A549 (cell line): Measurements from ENCODE around the gene DLG2. TPM values are rescaled to one million over a fixed set of nuclear protein-coding genes. Genes with fewer than 3 reads are reported as not detected.

Experiments used
- ATAC-seq, 2 experiments: fragments of 200-7000 bp in 1 of 2; fragments of >200 bp in 1 of 2; cut with Nextera tagmentation in 1 of 2; cut with Tn5 transposase in 1 of 2; 3 replicates each; pipeline versions ENCODE4 v1.8.0 to v1.9.1; 2018 to 2020; ENCODE audit warnings: mild to moderate bottlenecking in 1 of 2, moderate library complexity in 1 of 2
- CTCF ChIA-PET: fragments of 300-600 bp; sonication (Branson Sonifier 250); formaldehyde crosslinking; extraction: SDS; loops from one replicate; lab custom pipeline; 2021; ENCODE audit warnings: antibody characterized with exemption, inconsistent platforms; lab: Yijun Ruan, JAX
- POLR2A ChIA-PET: fragments of 350-600 bp; formaldehyde crosslinking; extraction: SDS; loops from one replicate; lab custom pipeline; 2021; ENCODE audit warnings: antibody characterized with exemption, inconsistent platforms; lab: Yijun Ruan, JAX
- DNase-seq, 2 experiments: peaks; one replicate each; pipeline versions ENCODE4 v3.0.0 to v3.0.0-alpha.2; 2011 to 2016; ENCODE audit warnings: low read depth in 1 of 2, low spot score in 1 of 2
- FAIRE-seq: peaks from 2 replicates; lab custom pipeline; 2011; peaks lifted over from hg19 to GRCh38; lab: Jason Lieb, UNC
- H3K27ac ChIP-seq, 2 experiments: fragments of >200 bp; sonication (Bioruptor Twin); formaldehyde crosslinking; 3 replicates each; pipeline ENCODE4 v1.5.1; 2016 to 2017
- H3K4me1 ChIP-seq: fragments of >200 bp; sonication (Bioruptor Twin); formaldehyde crosslinking; 3 replicates; pipeline ENCODE4 v1.6.1; 2016
- H3K4me2 ChIP-seq: fragments of >200 bp; sonication (Bioruptor Twin); formaldehyde crosslinking; 3 replicates; pipeline ENCODE4 v1.6.1; 2016
- H3K4me3 ChIP-seq: fragments of >200 bp; sonication (Bioruptor Twin); formaldehyde crosslinking; 3 replicates; pipeline ENCODE4 v1.5.1; 2016
- H3K9me3 ChIP-seq: fragments of >200 bp; sonication (Bioruptor Twin); formaldehyde crosslinking; 3 replicates; pipeline ENCODE4 v1.6.1; 2016
- ATOH8 ChIP-seq: fragments of 250-450 bp; sonication (Bioruptor Pico); IDR thresholded peaks from 2 replicates; pipeline ENCODE4 v1.5.0; 2020; ENCODE audit warnings: low read depth, mild to moderate bottlenecking, moderate library complexity
- BHLHE40 ChIP-seq: IDR thresholded peaks from 2 replicates; pipeline ENCODE4 v1.6.1; 2012; ENCODE audit warnings: low read depth, low read length, inconsistent platforms
- CBX2 ChIP-seq: fragments of 200-600 bp; sonication (generic); IDR thresholded peaks from 2 replicates; pipeline ENCODE4 v1.6.1; 2016; ENCODE audit warnings: low read depth, mild to moderate bottlenecking, borderline replicate concordance
- CHD2 ChIP-seq: fragments of 150-350 bp; IDR thresholded peaks from 2 replicates; pipeline ENCODE4 v1.6.1; 2014; ENCODE audit warnings: low read length; ENCODE audit not compliant: partially characterized antibody
- CTCF ChIP-seq: fragments of >200 bp; sonication (Bioruptor Twin); formaldehyde crosslinking; IDR thresholded peaks from 3 replicates; pipeline ENCODE4 v1.5.1; 2016
- EHMT2 ChIP-seq: fragments of 200-600 bp; sonication (generic); IDR thresholded peaks from 2 replicates; pipeline ENCODE4 v1.6.1; 2016; ENCODE audit warnings: antibody characterized with exemption, low read depth, mild to moderate bottlenecking, moderate library complexity
- FOSB ChIP-seq: fragments of 250-450 bp; sonication (Bioruptor Pico); IDR thresholded peaks from 2 replicates; pipeline ENCODE4 v1.5.0; 2020; ENCODE audit warnings: mild to moderate bottlenecking, moderate library complexity
- FOXS1 ChIP-seq: fragments of 250-450 bp; sonication (Bioruptor Pico); IDR thresholded peaks from 2 replicates; pipeline ENCODE4 v1.5.0; 2020; ENCODE audit warnings: mild to moderate bottlenecking, moderate library complexity
- GATA3 ChIP-seq: IDR thresholded peaks from 2 replicates; pipeline ENCODE4 v1.6.1; 2012; ENCODE audit warnings: borderline replicate concordance
- HMGXB4 ChIP-seq: fragments of 250-450 bp; sonication (Bioruptor Pico); IDR thresholded peaks from 2 replicates; pipeline ENCODE4 v1.5.0; 2021; ENCODE audit warnings: mild to moderate bottlenecking, moderate library complexity, borderline replicate concordance
- JUN ChIP-seq, 2 experiments: fragments of >200 bp; sonication (Bioruptor Twin); formaldehyde crosslinking; IDR thresholded peaks; 2 replicates in 1 of 2; 3 replicates in 1 of 2; pipeline ENCODE4 v1.6.1; 2016 to 2017
- KDM1A ChIP-seq: fragments of 200-600 bp; sonication (generic); IDR thresholded peaks from 2 replicates; pipeline ENCODE4 v1.6.1; 2016; ENCODE audit warnings: low read depth, mild to moderate bottlenecking
- KDM5A ChIP-seq: fragments of 200-600 bp; sonication (generic); IDR thresholded peaks from 2 replicates; pipeline ENCODE4 v1.6.1; 2016; ENCODE audit warnings: antibody characterized with exemption, mild to moderate bottlenecking
- MAFK ChIP-seq: fragments of 450-650 bp; IDR thresholded peaks from 2 replicates; pipeline ENCODE4 v1.6.1; 2014; ENCODE audit not compliant: partially characterized antibody
- MYC ChIP-seq: IDR thresholded peaks from 2 replicates; pipeline ENCODE4 v1.6.1; 2012; ENCODE audit warnings: mild to moderate bottlenecking, inconsistent platforms, low read length, improper control_type of control experiment, borderline replicate concordance
- PHF8 ChIP-seq: fragments of 200-600 bp; sonication (generic); IDR thresholded peaks from 2 replicates; pipeline ENCODE4 v1.6.1; 2016; ENCODE audit warnings: low read depth, mild to moderate bottlenecking, antibody characterized with exemption, moderate library complexity, borderline replicate concordance
- POLR2AphosphoS2 ChIP-seq: conservative IDR thresholded peaks from 2 replicates; pipeline ENCODE4 v1.6.1; 2012; ENCODE audit warnings: low read length, improper control_type of control experiment, inconsistent platforms
- RCOR1 ChIP-seq: fragments of 150-350 bp; IDR thresholded peaks from 2 replicates; pipeline ENCODE4 v1.6.1; 2014; ENCODE audit warnings: antibody characterized with exemption, low read length, low read depth
- TP53 ChIP-seq: fragments of 250-450 bp; sonication (Bioruptor Pico); IDR thresholded peaks from 2 replicates; pipeline ENCODE4 v1.5.0; 2021; ENCODE audit warnings: mild to moderate bottlenecking, moderate library complexity
- ZFP36 ChIP-seq: fragments of 450-650 bp; IDR thresholded peaks from 2 replicates; pipeline ENCODE4 v1.6.1; 2014; ENCODE audit warnings: borderline replicate concordance; ENCODE audit not compliant: partially characterized antibody
- ZSCAN20 ChIP-seq: fragments of 250-450 bp; sonication (Bioruptor Pico); IDR thresholded peaks from 2 replicates; pipeline ENCODE4 v1.8.0; 2022; ENCODE audit warnings: mild to moderate bottlenecking, moderate library complexity
- WGBS: methylation state at CpG from one replicate; pipeline ENCODE4 v1.1.6; 2017; ENCODE audit errors: missing lambda C conversion rate; 5-methylcytosine and 5-hydroxymethylcytosine counted together
- polyA plus RNA-seq, 4 experiments: library from polyadenylated mRNA; depleted of rRNA in 3 of 4; stranded (reverse); fragments of >200 nt; fragmentation: RNase III in 1 of 4; extraction: RNeasy Plus Mini Kit Qiagen cat#74134 plus additional on column Dnase treatment in 1 of 4; gene quantifications; 2 replicates in 3 of 4; 3 replicates in 1 of 4; pipeline ENCODE4 v1.2.3, GENCODE V29; 2011 to 2017
- TF ChIP-seq, protein P1 (sequence below): fragments of >200 bp; sonication (Bioruptor Twin); formaldehyde crosslinking; IDR thresholded peaks from 3 replicates; pipeline ENCODE4 v1.6.1; 2016

Gene DLG2
- polyA plus RNA-seq, 2 of the 4 experiments (the other 2 are of a cell fraction): 0.26 to 0.79 TPM

- FAIRE-seq (no peak), DNase-seq (no peak), ATAC-seq (no peak)
- Histone ChIP-seq H3K4me2 (no peak overlapping the region), H3K4me1 (no peaks in the 10 kb centered on the region), H3K4me3 (no peak overlapping the region), H3K9me3 (no peaks in the 10 kb centered on the region), H3K27ac (no peak overlapping the region)
- TF ChIP-seq ZFP36 (no peak), TP53 (CRISPR knock-in tag) (no peak)
- POLR2A ChIA-PET: no interaction called here
- CTCF ChIA-PET: interaction anchor here (1.1 kb wide), 2 partner anchors 13 to 682 kb away, joined by 3 to 4 read pairs; no protein-coding TSS in a partner anchor
- WGBS: 23% methylated on average over 2 of the region's 2 CpGs
These were observed 1108.4 kb downstream of the DLG2 start for GRCh38 chr11:84518631-84519183.

DNA sequence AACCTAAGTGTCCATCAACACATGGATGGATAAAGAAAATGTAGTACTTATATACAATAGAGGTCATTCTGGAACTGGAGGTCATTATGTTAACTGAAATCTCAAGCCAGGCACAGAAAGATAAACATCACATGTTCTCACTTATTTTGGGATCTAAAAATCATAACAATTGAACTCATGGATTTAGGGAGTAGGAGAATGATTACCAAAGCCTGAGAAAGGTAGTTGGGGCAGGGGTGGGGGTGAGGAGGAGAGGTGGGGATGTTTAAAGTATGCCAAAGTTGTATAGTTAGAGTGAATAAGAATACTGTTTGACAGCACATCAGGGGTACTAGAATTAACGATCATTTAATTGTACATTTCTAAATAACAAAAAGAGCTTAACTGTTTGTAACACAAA, 1112.7 kb downstream of the DLG2 start:
- Histone ChIP-seq H3K4me3 (no peak overlapping the region), H3K4me1 (no peaks in the 10 kb centered on the region), H3K9me3 (no peaks in the 10 kb centered on the region), H3K4me2 (no peak overlapping the region), H3K27ac (no peak overlapping the region)
- CTCF ChIA-PET: no interaction called here
- DNase-seq: no peak
- WGBS: 0% methylated on average over 1 of the region's 1 CpG
- POLR2A ChIA-PET: no interaction called here
- no peak for FAIRE-seq
- TF ChIP-seq CHD2: no peak
- TF ChIP-seq ZSCAN20 (CRISPR knock-in tag): no peak
- ATAC-seq: no peak

DNA sequence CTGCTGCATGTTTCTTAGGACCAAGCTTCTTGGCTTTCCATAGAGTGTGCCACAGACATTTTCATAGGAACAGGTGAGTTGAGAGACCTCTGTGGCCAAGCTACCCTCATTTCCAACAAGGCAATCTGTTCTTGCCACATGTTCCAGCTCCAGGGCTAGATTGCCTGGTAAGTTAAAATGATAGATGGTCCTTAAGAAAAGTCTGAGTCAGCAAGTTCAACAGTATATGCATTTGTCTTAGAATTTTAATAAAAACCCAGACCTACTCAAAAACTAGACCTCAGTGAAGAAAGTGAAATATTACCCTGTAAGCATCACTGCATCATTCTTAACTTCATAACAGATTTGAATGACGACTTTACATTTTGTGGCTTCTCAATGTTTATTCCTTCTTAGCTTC, 1123.6 kb downstream of the DLG2 start:
- no peak overlapping the region for H3K4me3 ChIP-seq
- CTCF ChIA-PET: no interaction called here
- 0% methylated on average over 1 of the region's 1 CpG for WGBS
- no peaks in the 10 kb centered on the region for H3K4me1 ChIP-seq
- POLR2A ChIA-PET: no interaction called here
- TF ChIP-seq KDM1A: no peak
- TF ChIP-seq, protein P1, sequence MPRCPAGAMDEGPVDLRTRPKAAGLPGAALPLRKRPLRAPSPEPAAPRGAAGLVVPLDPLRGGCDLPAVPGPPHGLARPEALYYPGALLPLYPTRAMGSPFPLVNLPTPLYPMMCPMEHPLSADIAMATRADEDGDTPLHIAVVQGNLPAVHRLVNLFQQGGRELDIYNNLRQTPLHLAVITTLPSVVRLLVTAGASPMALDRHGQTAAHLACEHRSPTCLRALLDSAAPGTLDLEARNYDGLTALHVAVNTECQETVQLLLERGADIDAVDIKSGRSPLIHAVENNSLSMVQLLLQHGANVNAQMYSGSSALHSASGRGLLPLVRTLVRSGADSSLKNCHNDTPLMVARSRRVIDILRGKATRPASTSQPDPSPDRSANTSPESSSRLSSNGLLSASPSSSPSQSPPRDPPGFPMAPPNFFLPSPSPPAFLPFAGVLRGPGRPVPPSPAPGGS: no peak
- TF ChIP-seq MAFK: peak; percentile 87
- H3K27ac ChIP-seq: no peak overlapping the region
- ATAC-seq (no peak), FAIRE-seq (no peak), DNase-seq (no peak)
- no peaks in the 10 kb centered on the region for H3K9me3 ChIP-seq
- H3K4me2 ChIP-seq: no peak overlapping the region

DNA sequence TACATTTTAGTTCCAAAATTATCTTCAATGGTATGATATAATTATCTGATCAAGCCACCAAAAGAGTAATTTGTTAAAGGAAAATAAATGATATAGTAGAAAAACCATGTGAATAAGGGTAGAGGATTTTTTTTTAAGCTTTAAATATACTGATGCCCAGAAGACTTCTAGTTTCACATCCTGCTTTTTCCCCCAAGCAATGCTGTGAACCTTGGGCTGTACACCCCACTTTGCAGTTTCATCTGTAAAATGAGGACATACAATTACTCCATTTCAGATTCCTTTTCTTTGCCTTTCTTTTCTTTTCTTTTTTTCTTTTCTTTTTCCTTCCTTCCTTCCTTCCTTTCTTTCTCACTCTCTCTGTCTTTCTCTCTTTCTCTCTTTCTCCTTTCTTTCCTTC, 1125.4 kb downstream of the DLG2 start:
- TF ChIP-seq MYC: no peak
- no peak for TF ChIP-seq KDM5A
- TF ChIP-seq GATA3: no peak
- TF ChIP-seq RCOR1: no peak
- TF ChIP-seq JUN (IDR thresholded peaks at IDR 0.05): no peak
- TF ChIP-seq KDM1A: no peak
- no peak for TF ChIP-seq PHF8
- POLR2A ChIA-PET: no interaction called here
- CTCF ChIA-PET: no interaction called here
- no peaks in the 10 kb centered on the region for H3K9me3 ChIP-seq
- no peak for ATAC-seq
- H3K27ac ChIP-seq: no peak overlapping the region
- no peak overlapping the region for H3K4me2 ChIP-seq
- no peak overlapping the region for H3K4me3 ChIP-seq
- no peaks in the 10 kb centered on the region for H3K4me1 ChIP-seq
- no peak for DNase-seq
- no peak for FAIRE-seq

- ChIA-PET POLR2A (no interaction called here), CTCF (no interaction called here)
- Histone ChIP-seq H3K4me2 (no peak overlapping the region), H3K4me1 (no peaks in the 10 kb centered on the region), H3K27ac (no peak overlapping the region), H3K4me3 (no peak overlapping the region), H3K9me3 (no peaks in the 10 kb centered on the region)
- ATAC-seq (no peak), FAIRE-seq (no peak), DNase-seq (no peak)
- whole genome bisulfite sequencing: 1% methylated on average over 4 of the region's 4 CpGs
- no peak for TF ChIP-seq BHLHE40
- TF ChIP-seq HMGXB4 (CRISPR knock-in tag): no peak
- TF ChIP-seq ATOH8 (CRISPR knock-in tag): no peak
- no peak for TF ChIP-seq FOSB (CRISPR knock-in tag)
- no peak for TF ChIP-seq POLR2AphosphoS2
- TF ChIP-seq MYC: no peak
- no peak for TF ChIP-seq GATA3
- no peak for TF ChIP-seq EHMT2
- no peak for TF ChIP-seq ZSCAN20 (CRISPR knock-in tag)
- no peak for TF ChIP-seq CBX2
- TF ChIP-seq CTCF: no peak
- TF ChIP-seq FOXS1: no peak
These were observed 1129.1 kb downstream of the DLG2 start for GRCh38 chr11:84497981-84498411.
